Endometrial microvascular endothelial cells (primary cell): ENCODE measurements around the gene DYNLRB2. TPM values are rescaled to one million over a fixed set of nuclear protein-coding genes. Genes with fewer than 3 reads are reported as not detected.

Experiments
- in situ Hi-C: cut with HindIII; loops from 2 replicates; pipeline ENCODE4 v1.10.0; 2017; ENCODE audit warnings: low sequenced_read_pairs, low pct_unique_long_range_greater_than_20kb; ENCODE audit errors: inconsistent ontology term
- total RNA-seq: library from RNA; depleted of rRNA; stranded (reverse); fragments of >200 nt; gene quantifications from one replicate; pipeline ENCODE4 v1.2.3, GENCODE V29; 2015; ENCODE audit errors: inconsistent ontology term

DYNLRB2 gene
- total RNA-seq, result not detected

DNA sequence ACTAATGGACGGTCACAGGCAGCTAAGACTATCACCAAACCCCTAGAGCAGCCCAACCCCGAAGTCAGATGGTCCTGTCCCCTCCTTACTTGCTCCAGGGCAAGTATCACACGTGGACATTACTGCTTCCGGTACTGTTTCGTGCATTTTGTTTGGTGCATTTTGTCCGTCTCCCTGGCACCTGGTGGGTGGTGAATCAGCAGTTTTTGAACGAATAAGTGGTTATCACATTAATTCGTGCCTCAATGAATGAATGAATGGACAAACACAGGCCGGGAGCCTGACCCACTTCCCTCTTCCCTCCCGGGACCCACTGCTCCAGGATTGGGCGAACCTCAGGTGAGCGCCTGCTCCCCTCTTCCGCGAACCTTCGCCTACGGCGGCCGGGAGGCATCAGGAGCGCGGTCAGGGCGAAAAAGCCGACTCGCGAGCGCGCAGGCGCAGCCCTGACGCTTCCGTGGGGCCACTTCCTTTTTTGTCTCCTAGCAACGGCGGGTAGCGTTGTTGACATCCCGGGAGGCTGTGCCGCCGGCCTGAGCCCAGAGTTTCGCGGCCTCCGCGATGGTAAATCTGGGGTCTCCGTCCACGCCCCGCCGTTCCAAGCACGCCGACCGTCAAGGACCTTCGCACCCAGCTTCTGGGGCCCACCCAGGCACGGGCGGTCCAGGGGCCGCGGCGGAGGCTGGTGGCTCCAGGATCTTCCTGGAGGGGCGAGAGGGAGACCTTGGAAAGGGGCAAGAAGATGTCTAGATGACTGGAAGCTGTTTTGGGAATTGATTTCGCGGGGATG lies at the start of gene DYNLRB2:
TSS of gene DYNLRB2 (plus strand) at position 478 of the 790 bp plus-strand sequence. CDS start at position 562, 84 bp downstream.
- in situ Hi-C loops, result no loop called here

DNA sequence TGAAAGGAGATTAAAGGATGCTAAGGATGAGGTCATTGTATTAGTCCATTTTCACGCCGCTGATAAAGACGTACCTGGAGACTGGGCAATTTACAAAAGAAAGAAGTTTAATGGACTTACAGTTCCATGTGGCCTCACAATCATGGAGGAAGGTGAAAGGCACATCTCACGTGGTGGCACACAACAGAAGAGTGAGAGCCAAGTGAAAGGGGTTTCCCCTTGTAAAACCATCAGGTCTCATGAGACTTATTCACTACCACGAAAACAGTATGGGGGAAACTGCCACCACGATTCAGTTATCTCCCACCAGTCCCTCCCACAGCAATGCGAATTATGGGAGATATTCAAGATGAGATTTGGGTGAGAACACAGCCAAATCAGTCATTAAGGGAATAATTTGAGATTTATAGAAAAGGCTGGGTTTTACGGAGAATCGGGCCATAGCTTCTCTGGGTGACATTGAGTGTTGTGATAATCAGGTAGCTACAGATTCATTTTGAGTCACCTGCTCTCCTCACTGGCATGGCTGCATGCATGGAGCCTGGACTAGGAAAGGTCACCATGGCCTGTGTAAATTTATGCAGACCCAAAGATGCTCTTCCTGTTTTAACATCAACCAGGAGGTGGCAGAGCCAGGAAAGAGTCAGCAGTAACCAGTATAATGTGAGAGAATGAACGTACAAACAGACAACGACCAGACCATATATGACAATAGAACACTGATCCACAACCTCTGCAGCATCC lies 40.5 kb upstream of the DYNLRB2 start:
- in situ Hi-C loops, result no loop called here

DNA sequence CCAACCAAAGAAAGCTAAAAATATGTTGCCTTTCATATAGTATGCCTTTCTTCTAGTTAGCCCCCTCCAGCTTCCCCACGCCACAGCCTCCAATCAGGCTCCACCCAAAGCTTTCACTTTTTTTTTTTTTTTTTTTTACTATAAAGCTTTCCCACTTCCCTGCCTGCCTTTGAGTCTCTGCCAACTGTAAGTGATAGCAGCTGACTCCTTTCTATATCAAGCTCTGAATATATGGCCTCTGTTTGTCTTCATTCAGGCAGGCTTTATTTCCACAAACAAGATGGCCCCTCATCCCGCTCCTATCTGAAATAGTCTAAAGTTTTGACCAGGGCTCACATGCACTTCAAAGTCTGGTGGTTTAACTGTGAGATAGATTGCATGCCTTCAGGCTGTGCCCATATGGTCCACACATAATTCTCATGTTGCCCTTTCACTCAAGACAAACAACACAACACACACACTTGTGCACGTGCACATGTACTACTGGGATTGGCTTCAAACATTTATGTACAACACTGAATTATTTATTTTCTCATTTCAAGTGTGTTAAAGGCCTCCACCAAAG lies 39.8 kb upstream of the DYNLRB2 start:
- in situ Hi-C loops, result no loop called here

DNA sequence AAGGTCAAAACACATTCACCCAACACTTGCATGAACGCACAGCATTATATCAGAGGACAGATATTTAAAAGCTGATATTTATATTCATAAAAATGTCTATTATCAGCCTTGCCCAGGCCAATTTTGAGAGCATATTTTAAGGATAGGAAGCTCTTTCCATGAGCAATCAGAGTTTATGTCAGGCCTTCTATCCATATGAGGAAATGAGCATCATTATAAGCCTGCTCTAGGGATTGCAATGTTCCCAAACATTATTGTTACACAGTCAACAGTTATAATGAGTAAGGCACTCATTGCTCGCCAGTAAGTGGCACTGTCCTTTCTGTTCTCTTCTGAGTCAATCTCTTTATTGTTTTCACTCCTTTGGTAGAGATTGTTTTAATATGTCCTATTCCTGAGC lies 37.7 kb upstream of the DYNLRB2 start:
- in situ Hi-C loops, result no loop called here

DNA sequence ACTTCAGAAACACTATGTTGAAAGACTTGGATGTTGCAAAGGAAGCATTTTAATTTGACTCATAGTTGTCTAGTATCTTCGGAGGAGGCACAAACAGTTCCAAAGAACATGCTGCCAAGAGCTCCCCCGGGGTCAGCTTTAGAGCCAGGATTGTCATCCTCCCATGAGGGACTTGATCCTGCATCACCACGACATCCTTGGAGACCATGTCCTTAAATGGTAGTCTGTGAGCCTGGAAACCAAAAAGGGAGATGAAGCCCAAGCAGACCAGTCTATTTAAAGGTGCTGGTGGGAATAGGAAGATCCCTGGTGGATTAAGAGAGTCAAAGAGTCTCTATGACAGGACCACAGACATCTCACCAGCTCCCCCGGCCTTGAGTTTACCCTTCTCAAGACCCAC lies 33.3 kb upstream of the DYNLRB2 start:
- in situ Hi-C loops, result no loop called here

DNA sequence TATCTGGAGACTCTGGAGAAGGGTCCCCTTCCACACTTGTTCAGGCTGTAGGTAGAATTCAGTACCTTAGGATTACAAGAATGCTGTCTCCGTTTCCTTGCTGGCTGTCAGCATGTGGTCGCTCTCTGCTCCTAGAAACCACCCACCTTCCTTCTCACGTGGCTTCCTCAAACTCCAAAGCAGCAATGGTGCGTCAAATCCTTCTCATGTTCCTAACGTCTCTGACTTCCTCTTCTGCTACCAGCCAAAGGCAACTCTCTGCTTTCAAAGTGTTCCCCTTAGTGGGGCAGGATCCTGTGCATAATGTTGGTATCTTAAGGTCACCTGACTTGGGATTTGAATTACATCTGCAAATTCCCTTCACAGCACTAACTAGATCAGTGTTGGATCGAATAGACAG lies 30.9 kb upstream of the DYNLRB2 start:
- in situ Hi-C loops, result no loop called here

DNA sequence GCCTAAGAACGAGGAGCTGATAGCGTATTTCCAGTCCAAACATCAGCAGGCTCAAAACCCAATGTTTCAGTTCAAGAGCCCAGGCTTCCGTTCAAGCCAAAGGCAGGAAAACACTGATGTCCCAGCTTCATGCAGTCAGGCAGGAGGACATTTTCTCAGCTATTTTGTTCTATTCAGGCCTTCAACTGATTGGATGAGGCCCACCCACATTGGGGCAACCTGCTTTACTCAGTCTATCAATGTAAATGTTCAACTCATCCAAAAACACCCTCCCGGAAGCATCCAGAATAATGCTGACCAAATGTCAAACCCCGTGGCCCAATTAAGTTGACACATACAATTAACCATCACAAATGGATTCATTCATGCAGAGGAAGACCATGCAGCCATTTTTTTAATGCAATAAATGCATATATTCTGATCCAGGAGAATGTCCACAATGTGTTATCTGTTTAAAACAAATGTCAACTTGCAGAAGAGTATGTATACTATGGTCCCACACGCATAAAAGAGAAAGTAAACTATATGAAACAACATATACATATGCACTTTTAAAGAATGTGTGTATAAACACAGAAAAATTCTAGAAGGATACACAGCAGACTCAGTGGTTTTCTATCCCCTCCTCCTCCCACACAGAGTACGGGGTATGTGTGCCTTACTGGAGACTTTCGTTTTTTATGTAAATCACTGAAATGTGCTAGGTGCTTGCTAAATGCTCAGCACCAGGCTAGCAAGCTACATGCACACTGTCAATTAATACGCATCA lies 28.8 kb upstream of the DYNLRB2 start:
- in situ Hi-C loops, result no loop called here

DNA sequence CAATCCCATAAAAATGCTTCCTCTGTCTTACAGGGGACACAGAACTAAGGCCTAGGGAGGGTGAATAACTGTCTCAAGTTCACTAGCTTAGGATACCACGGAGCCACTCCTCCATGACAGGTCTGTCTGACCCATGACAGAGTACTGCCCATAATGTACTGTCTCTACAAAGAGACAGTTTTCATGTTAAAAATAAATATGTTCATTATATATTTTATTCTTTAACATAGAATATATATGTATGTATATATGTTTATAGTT lies 28.3 kb upstream of the DYNLRB2 start:
- in situ Hi-C loops, result no loop called here

DNA sequence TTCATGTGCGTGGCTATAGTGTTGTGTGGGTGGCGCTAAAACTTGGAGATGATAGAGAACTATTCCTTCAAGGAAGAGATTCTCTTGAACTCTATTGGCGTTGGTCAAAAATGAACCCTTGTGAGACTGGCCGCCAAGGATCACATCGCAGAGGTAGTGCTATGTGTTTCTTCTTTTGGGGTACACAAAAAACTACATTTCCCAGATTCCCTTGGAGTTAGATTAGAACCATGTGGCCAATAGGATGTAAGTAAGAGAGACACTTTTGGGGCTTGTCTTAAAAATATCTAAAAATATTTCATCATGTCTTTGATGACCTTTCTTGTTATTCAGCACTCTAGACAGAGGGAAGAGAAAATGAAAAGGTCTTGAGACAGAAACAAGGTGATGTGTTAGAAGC lies 25.4 kb upstream of the DYNLRB2 start:
- in situ Hi-C loops, result no loop called here

DNA sequence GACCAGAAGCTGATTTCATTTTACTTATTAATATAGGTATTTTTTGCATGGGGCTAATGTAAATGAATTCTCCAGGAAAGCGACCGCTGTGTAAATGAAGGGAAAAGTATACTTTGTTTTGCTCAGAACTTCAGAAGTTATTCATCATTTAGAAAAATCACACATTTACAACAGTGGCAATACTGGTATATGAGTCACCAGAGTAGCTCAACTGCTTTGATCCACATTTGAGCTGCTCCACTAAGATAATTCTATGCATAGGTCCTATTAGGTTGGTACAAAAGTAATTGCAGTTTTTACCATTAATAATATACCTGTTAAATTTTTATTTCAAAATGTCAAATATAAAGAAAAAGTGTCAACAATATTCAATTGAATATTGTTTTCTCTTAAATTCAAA lies 22.9 kb upstream of the DYNLRB2 start:
- in situ Hi-C loops, result no loop called here

DNA sequence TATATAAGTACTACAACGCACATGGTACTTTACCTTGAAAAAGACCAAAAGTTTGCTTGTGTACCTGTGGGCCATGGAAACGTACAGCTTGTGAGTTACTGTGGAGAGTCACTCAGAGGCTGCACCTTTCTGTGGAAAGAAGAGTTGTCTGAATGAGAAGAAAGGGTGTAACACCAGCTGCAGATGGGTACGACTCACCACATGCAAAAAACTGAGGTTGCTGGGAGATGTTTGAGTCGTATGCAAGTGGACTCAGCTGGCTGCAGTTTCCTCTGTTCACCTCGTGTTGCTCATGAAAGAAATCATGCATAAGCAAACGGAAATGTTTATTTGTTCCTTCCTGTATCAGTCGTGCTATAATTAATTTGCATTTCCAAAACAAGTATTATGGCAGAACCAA lies 22.4 kb upstream of the DYNLRB2 start:
- in situ Hi-C loops, result no loop called here

DNA sequence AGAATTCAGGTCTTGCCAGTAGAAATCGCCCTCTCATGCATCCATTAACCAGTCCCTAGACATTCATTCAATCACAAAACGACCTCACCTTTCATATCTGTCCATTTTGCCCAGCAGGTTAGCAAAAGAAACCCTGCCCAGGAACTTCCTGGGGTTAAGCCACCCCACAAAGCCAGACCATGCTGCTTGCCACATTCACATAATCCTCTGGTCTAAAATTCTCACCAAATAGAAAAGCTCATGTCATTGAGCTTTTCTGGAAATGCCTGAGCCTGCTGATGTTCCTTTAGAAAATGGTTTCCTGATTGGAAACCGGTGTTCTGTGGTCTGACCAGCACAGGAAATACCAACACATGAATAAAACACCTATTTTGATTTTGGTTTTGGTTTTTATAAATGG lies 21.6 kb upstream of the DYNLRB2 start:
- in situ Hi-C loops, result no loop called here

DNA sequence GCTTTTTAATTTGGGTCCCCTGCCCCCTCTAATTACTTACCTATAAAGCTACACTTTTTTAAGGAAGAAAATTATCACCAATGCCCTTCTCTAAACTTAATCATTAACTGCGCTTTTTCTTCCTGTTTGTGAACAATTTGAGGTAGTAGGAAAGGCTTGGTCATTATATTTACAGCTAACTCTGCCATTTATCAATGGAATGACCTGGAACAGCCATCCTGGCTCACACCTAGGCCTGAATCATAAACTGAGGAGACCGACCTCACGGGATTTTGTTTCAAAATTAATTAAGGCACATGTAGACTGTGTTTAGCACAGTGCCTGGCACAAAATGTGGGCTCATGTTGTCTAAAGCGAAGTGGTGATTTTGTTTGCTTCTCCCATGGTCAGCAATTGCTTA lies 15.4 kb upstream of the DYNLRB2 start:
- in situ Hi-C loops, result no loop called here

DNA sequence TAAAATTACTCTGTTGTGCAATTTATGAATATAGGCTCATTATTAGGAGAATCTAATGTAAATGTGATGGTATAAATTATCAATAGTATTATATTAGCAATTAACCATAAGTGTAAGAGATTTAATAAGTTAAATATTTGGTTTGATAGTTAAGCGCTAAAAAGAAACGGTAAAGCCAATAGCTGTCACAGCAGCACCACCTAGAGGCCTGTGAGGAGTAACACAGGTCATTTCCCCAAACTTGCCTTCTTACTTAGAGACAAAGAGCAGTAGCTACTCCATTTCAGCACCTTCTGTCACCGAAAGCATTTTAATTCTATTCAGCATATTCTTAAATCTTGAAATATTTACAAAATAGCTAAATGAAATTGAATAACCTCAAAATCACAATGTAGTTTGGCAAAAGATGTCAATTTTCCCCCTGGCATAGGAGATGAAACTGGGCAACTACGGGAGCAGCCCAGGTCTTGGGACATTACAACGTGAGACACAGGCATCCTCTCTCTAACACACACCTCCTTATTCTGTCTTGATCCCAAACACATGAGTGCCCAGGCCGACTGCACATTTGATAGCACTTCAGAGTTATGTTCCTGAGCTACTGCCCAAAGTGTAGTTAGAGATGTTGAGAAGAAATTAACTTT lies 14.3 kb upstream of the DYNLRB2 start:
- in situ Hi-C loops, result no loop called here

DNA sequence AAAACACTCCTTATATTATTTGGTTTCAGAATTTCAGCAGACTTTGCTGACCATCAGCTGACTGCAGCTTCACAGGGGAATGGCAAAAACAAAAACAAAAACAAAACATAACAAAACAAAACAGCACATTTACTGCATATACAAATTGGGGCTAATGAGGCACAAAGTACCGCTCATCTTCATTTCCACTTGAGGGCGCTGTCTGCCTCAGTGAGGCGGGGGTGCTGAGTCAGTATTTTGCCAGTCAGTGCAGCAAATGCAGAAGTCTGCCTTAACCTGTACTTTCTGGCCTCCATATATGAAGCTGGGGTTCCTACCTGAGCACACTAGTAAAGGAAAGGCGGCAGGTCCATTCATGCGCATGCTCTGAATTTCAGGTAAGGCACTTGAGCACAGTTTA lies 13.5 kb upstream of the DYNLRB2 start:
- in situ Hi-C loops, result no loop called here

DNA sequence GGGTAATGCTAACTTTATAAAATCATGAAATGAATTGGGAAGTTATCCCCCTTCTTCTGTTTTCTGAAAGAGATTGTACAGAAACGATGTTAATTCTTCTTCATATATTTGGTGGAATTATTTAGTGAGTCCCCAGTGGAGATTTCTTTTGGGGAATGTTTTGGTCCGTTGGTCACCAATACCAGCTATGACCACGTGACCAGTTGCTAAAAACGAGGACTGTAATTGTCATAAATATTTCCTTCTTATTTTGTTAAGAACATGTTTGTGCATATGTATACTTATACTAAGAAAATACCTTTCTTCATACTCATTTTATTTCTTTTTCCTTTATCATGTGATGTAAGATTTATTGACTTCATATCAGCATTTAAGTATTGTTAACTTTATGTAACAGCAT lies 10.3 kb upstream of the DYNLRB2 start:
- in situ Hi-C loops, result no loop called here

DNA sequence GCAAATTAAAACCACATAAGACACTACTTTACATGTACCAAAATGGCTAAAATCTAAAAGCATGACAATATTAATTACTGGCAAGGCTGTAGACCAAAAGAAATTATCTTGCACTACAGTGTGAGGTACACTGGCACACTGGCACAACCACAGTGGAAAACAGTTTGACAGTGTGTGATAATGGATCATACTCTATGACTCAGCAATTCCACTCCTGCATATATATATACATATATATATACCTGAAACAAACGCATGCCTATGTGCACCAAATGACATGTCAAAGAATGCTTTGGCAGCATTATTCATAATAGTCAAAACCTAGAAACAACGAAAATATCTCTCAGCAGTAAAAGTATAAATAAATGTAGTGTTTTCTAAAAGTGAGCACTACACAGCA lies 4.6 kb upstream of the DYNLRB2 start:
- in situ Hi-C loops, result no loop called here

DNA sequence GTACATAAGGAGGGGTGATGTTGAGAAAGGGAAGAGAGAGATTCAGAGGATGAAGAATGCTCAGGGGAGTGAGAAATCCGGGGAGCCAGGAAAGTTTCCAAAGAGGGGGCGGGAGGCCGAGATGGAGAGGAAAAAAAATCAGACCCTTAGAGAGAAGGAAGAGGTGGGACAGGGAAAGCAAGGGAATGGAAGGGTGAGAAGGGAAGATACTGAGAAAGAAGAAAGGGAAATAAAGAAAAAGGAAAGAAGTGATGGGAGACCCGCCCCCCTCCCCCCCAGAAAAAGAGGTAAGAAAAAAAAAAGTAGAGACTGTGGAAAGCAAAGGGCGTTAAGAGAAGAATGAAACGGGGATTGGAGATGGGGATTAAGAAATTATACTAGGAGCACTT lies 507 bp downstream of the DYNLRB2 start:
- in situ Hi-C loops, result no loop called here

DNA sequence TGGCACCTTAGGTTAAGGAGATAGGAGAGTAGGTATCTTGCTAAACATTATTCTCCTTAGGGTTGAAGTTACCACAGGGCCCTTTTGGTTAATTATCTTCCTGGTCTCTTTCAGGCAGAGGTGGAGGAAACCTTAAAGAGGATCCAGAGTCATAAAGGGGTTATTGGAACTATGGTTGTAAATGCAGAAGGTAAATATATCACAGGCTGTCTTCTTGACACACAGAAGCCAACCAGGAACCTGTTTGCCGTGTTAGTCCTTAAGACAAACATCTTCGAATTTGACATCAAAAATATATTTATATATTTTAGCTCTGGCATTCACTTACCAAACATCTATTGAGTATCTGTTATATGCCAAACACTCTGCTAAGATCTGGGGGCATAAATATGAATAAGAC lies 2.4 kb downstream of the DYNLRB2 start:
- in situ Hi-C loops, result no loop called here
